Right lobe of liver (tissue), 6 donors: Measurements from ENCODE around the gene ASB18. TPM values are rescaled to one million over a fixed set of nuclear protein-coding genes. Genes with fewer than 3 reads are reported as not detected.

Source experiments
- ATAC-seq, 4 donors: fragments of 200-7000 bp; cut with Tn5 transposase; one replicate each; pipeline ENCODE4 v1.9.1; 2020; ENCODE audit warnings: mild to moderate bottlenecking in 4 of 4, moderate library complexity in 4 of 4
- DNase-seq, 3 donors: peaks; one replicate each; pipeline ENCODE4 v3.0.0-alpha.2; 2020
- H3K27ac ChIP-seq, 3 donors: fragments of 200-600 bp; one replicate each; pipeline ENCODE4 v1.8.0; 2022
- H3K27me3 ChIP-seq, 2 donors: fragments of 200-600 bp; one replicate each; pipeline ENCODE4 v1.8.0; 2022
- H3K36me3 ChIP-seq, 4 donors: fragments of 200-600 bp; sonication (generic) in 1 of 4; one replicate each; pipeline versions ENCODE4 v1.5.1 to v1.8.0; 2017 to 2022; ENCODE audit warnings: control low read depth in 1 of 4
- H3K4me1 ChIP-seq, 4 donors: fragments of 200-600 bp; sonication (generic) in 1 of 4; one replicate each; pipeline versions ENCODE4 v1.5.1 to v1.8.0; 2017 to 2022; ENCODE audit warnings: control low read depth in 1 of 4
- H3K4me3 ChIP-seq, 3 donors: fragments of 200-600 bp; one replicate each; pipeline ENCODE4 v1.8.0; 2022
- H3K9me3 ChIP-seq, 4 donors: fragments of 200-600 bp; sonication (generic) in 1 of 4; one replicate each; pipeline versions ENCODE4 v1.5.1 to v1.8.0; 2017 to 2022; ENCODE audit warnings: control low read depth in 1 of 4
- POLR2A ChIP-seq: fragments of 450-650 bp; IDR thresholded peaks from one replicate; pipeline ENCODE4 v1.6.1; 2017; ENCODE audit warnings: antibody characterized with exemption, mild to moderate bottlenecking
- WGBS: methylation state at CpG from one replicate; pipeline ENCODE4 v1.1.6; 2018; ENCODE audit warnings: low coverage, low lambda C conversion rate; ENCODE audit not compliant: insufficient coverage; ENCODE audit errors: missing lambda C conversion rate; 5-methylcytosine and 5-hydroxymethylcytosine counted together
- intact Hi-C, 2 donors: fragments of 100-400 bp; cut with DNase I; formaldehyde crosslinking; loops; one replicate each; pipeline versions ENCODE4 v1.11.2 to v1.14.1; 2022
- total RNA-seq, 6 experiments: library from RNA; depleted of rRNA in 2 of 6; stranded (reverse); fragments of >200 nt in 2 of 6; fragmentation: NEBNext Ultra II Directional in 3 of 6; extraction: Animal tissue kit (Norgen Biotek cat#: 25700) in 3 of 6; gene quantifications; one replicate each; pipeline versions ENCODE4 v1.1.0 to v1.2.4, GENCODE V29; 2016 to 2023
- TF ChIP-seq, protein P1 (sequence below), 4 donors: fragments of 200-600 bp in 3 of 4; fragments of 450-650 bp in 1 of 4; IDR thresholded peaks; one replicate each; pipeline versions ENCODE4 v1.5.1 to v1.8.0; 2016 to 2022; ENCODE audit warnings: antibody characterized with exemption in 4 of 4, mild to moderate bottlenecking in 2 of 4
- donor health status: DM: no; HTN: yes; CAD: no.
- donor health status: DM: no; HTN: no; CAD: no.
- donor health status: DM: no; HTN: no; CAD: no.
- donor health status: DM: no; HTN: yes; CAD: no.
- donor health status: DM: no; HTN: yes; CAD: no.

Gene ASB18
- total RNA-seq, 6 experiments from 2014 or later = not detected

DNA sequence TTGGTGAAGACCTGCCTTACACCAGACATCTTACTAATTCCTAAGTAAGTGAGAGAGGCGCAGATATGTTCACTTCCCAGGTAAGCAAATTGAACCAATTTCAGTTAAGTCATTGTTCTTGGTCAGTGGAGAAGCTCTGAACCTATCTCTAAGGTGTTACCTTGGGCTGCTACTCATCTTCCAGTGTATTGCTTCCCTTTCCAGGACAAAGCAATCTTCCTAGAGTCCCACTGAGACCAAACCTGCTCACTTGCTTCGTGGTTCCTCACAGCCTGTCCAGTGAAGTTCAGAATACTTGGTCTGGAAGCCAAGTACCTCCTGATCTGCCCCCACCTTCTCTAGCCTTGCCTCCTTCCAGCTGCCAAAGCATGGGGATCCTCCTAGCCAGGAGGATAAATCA, 73.5 kb downstream of the ASB18 start:
- intact Hi-C loops = no loop called here
- TF ChIP-seq POLR2A = no peak
- TF ChIP-seq, protein P1, sequence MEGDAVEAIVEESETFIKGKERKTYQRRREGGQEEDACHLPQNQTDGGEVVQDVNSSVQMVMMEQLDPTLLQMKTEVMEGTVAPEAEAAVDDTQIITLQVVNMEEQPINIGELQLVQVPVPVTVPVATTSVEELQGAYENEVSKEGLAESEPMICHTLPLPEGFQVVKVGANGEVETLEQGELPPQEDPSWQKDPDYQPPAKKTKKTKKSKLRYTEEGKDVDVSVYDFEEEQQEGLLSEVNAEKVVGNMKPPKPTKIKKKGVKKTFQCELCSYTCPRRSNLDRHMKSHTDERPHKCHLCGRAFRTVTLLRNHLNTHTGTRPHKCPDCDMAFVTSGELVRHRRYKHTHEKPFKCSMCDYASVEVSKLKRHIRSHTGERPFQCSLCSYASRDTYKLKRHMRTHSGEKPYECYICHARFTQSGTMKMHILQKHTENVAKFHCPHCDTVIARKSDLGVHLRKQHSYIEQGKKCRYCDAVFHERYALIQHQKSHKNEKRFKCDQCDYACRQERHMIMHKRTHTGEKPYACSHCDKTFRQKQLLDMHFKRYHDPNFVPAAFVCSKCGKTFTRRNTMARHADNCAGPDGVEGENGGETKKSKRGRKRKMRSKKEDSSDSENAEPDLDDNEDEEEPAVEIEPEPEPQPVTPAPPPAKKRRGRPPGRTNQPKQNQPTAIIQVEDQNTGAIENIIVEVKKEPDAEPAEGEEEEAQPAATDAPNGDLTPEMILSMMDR (IDR thresholded peaks at IDR 0.05) = no peak
- Histone ChIP-seq H3K9me3 (no peaks in the 10 kb centered on the region), H3K4me1 (no peaks in the 10 kb centered on the region), H3K4me3 (no peak overlapping the region), H3K27me3 (no peaks in the 10 kb centered on the region), H3K36me3 (no peaks in the 10 kb centered on the region), H3K27ac (no peak overlapping the region)
- DNase-seq (no peak), ATAC-seq (no peak)
- WGBS = 57% methylated on average over 1 of the region's 2 CpGs

DNA sequence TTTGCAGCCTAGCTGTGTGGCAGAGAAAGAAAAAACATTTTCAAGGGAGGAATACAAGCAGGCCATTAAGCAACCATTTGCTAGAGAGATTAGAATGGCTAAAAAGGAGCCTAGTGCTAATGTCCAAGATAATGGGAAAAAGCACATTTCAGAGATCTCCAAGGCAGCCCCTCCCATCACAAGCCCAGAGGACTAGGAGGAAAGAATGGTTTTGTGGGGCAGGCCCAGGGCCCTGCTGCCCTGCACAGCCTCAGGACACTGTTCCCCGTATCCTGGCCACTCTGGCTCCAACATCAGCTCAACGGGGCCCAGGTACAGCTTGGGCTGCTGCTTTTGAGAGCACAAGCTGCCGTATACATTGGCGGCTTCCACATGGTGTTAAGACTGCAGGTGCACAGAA, 79.5 kb downstream of the ASB18 start:
- Histone ChIP-seq H3K4me3 (no peak overlapping the region), H3K9me3 (no peaks in the 10 kb centered on the region), H3K27me3 (peaks cover 0 to 16% of the 10 kb centered on the region in 2 donors), H3K36me3 (no peaks in the 10 kb centered on the region), H3K27ac (no peak overlapping the region), H3K4me1 (peaks cover 0 to under 1% (median 0%) of the 10 kb centered on the region in 4 donors)
- no peak for ATAC-seq
- intact Hi-C loops = loop anchor here (10.0 kb wide), 1 partner anchor 410 kb away; no protein-coding TSS in a partner anchor
- DNase-seq = peak in 2 of 3 donors; percentile 7 to 27
- 92% methylated on average over 2 of the region's 4 CpGs for WGBS
- TF ChIP-seq, protein P1 (IDR thresholded peaks at IDR 0.05) = no peak
- no peak for TF ChIP-seq POLR2A

DNA sequence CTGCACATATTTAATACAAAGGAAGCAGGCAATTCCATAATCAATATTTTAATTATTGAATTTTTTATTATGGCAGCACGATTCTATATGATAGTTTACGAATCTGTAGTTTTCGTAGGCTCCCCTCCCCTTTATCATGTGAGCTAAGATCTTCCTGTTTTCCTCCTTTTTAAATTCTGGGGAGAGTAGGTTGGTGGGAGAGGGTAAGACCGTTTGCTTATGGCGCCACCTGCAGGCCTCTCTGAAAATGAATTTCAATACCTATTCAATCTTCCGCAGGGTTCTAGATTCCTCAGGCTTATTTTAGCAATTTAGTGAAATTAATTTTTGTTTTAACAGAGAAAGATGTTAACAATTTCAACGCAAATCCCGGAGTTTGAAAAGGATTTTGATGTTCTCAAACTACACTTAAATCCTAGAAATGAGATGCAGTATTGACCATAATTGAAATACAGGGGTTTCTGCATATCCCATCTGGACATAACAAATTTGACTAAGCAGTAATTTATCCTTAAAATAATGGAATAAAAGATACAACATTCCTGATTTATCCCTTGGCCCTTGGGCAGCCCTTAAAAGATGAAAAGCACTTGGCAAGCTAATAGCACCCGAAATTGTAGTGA, 83.3 kb downstream of the ASB18 start:
- TF ChIP-seq, protein P1 (IDR thresholded peaks at IDR 0.05) = peak; percentile 63 to 77 (median 69)
- no peak for TF ChIP-seq POLR2A
- peaks cover 0 to 18% (median 0%) of the 10 kb centered on the region in 4 donors for H3K4me1 ChIP-seq
- 13% methylated on average over 9 of the region's 9 CpGs for WGBS
- H3K27ac ChIP-seq = no peak overlapping the region
- peak; percentile 61 to 73 (median 70) for ATAC-seq
- DNase-seq = peak in 2 of 3 donors; percentile 54 to 58
- H3K9me3 ChIP-seq = no peaks in the 10 kb centered on the region
- intact Hi-C loops = loop anchor here (10.0 kb wide), 1 partner anchor 406 kb away; no protein-coding TSS in a partner anchor
- peaks cover 0 to 34% of the 10 kb centered on the region in 2 donors for H3K27me3 ChIP-seq
- H3K4me3 ChIP-seq = no peak overlapping the region
- H3K36me3 ChIP-seq = no peaks in the 10 kb centered on the region

DNA sequence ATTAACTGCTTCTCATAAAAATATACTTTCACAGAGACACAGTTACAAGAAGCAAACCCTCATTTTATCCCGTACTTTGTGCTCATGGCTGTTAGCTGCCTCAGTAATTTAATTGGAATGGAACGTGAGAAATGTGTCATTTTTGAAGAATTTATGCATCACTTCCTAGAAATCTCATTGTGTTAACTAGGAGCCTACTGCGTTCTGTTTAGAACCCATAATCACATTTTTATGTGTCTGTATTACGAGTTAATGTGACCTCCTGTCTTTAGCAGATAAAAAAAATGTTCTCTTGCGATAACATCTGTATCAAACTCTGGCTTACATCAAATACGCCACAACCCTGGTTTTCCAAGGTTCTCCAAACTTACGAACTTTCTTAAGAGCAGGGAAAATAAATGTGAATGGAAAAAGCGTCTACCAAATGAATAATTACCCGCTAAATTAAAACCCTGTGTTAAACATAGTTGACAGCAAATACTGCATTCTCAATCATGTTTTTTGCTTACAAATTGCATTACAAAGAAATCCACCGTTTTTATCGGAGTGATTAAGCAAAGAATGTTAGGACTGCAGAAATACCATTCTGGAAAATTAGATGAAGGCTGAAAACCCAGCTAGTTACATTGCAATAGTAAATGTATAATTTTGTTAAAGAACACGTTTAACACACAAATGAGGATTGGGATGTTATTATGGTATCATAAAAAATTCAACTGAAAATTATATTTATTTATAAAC, 84.0 kb downstream of the ASB18 start:
- H3K4me1 ChIP-seq = peaks cover 0 to 18% (median 0%) of the 10 kb centered on the region in 4 donors
- 23% methylated on average over 12 of the region's 12 CpGs for WGBS
- no peak overlapping the region for H3K27ac ChIP-seq
- no peaks in the 10 kb centered on the region for H3K36me3 ChIP-seq
- no peaks in the 10 kb centered on the region for H3K9me3 ChIP-seq
- H3K4me3 ChIP-seq = no peak overlapping the region
- DNase-seq (no peak), ATAC-seq (no peak)
- intact Hi-C loops = loop anchor here (10.0 kb wide), 1 partner anchor 405 kb away; no protein-coding TSS in a partner anchor
- TF ChIP-seq, protein P1 (IDR thresholded peaks at IDR 0.05) = no peak
- no peak for TF ChIP-seq POLR2A
- H3K27me3 ChIP-seq = peaks cover 0 to 34% of the 10 kb centered on the region in 2 donors
